ENCODE results near the gene AHRR.

DNA sequence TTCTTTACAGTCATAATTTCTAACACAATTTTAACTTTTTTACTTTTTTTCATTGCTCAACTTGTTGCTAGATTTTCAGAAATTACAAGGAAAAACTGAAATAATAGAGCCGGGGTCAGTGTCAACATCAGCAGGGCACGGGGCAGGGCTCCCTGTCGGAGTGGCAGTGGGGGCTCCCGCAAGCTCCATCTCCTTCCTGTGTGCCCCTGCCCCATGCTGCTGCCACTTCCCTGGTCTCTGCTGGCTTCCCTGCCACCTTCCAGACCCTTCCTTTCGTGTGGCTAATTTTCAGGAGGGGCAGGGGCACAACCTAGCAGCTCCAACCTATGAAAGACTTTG is 120.5 kb downstream of the AHRR start:
- no peak for TF ChIP-seq POLR2AphosphoS5 (IDR thresholded peaks at IDR 0.05)
- TF ChIP-seq, protein P1, sequence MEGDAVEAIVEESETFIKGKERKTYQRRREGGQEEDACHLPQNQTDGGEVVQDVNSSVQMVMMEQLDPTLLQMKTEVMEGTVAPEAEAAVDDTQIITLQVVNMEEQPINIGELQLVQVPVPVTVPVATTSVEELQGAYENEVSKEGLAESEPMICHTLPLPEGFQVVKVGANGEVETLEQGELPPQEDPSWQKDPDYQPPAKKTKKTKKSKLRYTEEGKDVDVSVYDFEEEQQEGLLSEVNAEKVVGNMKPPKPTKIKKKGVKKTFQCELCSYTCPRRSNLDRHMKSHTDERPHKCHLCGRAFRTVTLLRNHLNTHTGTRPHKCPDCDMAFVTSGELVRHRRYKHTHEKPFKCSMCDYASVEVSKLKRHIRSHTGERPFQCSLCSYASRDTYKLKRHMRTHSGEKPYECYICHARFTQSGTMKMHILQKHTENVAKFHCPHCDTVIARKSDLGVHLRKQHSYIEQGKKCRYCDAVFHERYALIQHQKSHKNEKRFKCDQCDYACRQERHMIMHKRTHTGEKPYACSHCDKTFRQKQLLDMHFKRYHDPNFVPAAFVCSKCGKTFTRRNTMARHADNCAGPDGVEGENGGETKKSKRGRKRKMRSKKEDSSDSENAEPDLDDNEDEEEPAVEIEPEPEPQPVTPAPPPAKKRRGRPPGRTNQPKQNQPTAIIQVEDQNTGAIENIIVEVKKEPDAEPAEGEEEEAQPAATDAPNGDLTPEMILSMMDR (IDR thresholded peaks at IDR 0.05): no peak

Data from sigmoid colon (tissue), 4 donors.